Right hindlimb (tissue), 1 donor: Measurements from ENCODE around the gene SF3A2.

Experiments used
- DNase-seq: peaks from one replicate; pipeline ENCODE4 v3.0.0-alpha.2; 2018

Gene SF3A2

DNA sequence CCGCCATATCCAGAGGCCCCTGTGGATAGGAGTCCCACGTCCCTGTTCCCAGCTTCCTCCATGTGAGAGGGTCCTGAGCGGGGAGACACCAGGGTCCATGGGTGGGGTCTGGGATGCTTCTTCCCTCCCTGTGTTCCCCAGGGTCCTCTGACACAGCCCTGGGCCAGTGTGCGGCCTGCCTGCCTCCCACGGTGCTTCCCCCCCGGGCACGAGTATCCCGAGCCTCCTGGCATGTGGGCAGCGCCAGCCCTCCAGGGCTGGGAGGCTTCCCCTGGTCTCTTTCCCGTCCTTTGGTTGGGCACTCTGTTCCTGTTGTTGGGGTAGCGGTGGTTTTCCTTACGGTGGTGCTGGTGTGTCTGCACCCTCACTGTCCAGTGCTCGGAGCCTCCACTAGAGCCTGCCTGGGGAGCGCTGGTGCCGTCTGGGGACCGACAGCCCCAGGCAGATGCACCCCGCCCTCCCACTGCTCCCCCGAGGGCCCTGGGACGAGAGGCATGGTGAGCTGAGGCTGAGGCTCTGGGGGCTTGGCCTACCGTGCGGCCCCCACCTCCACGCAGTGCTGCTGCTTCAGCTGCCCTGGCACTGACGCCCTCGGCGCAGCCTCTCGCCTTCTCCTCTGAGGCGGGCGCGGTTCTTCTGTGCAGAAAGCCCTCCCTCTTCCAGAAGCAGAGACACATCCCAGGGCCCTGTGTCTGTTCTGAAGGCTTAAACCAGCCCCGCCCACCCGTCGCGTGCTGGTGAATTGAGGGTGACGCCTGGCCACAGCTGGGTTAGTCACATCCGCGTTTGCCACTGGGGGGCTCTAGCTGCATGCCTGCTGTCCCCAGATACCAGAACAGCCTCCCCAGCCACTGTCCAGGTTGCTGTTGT lies 28.4 kb upstream of the SF3A2 start:
- DNase-seq, result peak; percentile 80

DNA sequence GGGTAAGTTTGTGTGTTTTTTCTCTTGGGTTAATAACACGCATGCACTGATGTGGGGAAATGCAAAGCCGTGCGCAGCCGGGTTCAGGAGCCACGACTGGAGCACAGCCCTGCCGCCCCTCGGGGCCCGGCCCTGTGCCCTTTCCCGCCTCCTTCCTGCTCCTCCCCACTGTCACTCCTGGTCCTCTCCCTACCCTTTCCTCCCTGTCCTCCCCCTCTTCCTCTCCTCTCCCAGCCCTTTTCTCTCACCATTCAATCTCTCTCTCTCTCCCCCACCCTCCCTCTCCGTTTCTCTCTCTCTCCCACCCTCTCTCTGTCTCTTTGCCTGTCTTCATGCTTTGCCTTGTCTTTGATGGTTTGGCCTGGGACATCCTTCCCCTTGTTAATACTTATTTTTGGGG lies 27.6 kb upstream of the SF3A2 start:
- DNase-seq, result no peak

DNA sequence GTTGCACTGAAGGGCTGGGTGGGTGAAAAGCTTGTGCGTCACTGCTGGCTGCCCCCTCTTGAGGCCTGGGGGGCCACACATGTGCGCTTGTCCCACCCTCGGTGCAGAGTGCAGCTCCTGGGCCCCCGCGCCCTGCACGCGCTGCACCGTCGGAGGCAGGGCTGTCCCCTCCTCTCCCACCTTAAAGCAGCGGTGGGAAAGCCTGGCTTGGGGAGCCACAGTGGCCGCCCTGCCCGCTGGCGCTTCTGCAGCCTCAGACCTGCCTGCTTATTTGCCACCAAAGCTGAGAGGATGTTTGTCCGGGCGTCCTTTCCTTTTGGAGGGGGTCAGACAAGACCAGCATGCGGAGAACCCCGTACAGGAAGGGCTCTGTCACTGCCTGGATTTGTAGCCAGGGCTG lies 27.2 kb upstream of the SF3A2 start:
- DNase-seq, result no peak

DNA sequence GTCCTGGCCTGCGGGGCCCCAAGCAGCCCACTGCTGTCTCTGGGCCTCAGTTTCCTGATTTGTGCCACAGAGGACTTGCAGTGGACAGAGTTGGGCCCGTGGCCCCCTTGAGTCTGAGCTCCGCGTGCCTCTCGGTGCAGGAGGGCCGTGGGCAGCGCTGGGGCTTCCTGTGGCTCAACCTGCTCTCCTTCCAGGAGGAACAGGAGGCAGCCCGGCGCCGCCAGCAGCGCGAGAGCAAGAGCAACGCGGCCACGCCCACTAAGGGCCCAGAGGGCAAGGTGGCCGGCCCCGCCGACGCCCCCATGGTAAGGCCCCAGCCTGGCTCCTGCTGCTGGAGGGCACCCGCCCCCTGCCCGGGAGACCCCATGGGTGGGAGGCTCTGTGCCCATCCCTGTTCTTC lies 26.4 kb upstream of the SF3A2 start:
- no peak for DNase-seq

DNA sequence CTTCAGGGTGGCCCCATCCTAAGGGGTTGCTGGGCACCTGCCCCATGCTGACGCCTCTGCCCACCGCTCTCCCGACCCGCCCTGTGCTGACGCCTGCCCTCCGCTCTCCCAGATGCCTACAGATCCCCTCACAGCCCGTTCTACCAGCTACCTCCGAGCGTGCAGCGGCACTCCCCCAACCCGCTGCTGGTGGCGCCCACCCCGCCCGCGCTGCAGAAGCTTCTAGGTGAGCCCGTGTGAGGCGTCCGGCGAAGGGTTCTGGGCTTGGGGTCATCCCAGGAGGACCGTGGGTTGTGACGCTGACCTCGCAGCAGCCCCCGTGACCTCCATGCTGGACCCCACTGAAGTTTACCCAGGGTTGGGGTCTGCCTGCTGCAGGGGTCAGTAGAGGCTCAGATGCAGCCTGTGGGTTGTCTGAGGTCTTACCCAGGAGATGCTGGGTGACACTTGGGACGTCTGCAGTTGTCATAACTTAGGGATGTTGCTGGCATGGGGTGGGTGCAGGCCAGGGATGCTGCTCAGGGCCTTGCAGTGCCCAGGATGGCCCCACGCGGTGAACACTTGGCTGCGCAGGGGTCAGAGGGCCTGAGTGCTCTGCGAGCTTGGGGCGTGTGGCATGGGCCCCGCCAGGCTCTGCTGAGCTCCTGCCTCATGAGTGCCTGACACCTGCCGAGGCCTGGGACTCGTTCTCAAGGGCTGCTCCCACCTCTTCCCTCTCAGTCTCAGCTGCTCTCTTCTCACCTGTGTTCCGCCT lies 25.5 kb upstream of the SF3A2 start:
- DNase-seq, result no peak

DNA sequence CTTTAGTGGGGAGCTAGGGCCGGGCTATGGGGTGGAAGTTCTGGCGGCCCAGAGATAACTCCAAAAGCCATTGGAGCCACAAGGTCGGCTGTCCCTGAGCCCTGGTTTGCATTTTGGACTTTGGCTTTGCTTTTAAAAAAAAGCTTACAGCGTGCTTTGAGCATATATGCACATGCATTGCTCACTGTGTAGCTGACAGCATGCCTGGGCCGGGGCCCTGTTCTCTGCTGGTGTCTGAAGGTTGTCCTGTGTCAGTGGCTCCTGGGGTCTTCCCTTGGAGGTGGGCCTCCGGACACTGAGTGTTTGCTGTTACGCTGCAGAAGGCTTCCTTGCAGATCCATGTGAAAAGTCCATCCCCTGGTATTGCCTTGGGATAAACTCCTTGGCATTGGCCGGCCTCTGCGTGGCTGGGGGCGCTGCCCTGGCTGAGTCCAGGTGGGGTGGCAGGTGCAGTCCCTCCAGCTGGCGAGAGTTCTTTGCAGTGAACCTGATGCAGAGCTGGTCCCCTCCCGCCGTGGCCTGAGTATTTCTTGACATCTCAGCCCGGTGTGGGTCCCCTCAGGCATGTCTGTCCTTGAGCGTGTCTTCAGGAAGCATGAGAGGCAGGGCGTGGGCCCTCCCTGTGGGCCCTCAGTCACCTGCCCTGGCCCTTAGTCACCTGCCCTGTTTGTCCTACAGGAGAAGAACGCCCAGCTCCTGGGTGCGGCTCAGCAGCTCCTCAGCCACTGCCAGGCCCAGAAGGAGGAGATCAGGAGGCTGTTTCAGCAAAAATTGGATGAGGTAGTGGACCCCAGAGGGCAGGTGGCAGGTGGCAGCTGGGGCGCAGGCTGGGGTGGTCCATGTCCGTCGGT lies 23.5 kb upstream of the SF3A2 start:
- DNase-seq, result no peak

DNA sequence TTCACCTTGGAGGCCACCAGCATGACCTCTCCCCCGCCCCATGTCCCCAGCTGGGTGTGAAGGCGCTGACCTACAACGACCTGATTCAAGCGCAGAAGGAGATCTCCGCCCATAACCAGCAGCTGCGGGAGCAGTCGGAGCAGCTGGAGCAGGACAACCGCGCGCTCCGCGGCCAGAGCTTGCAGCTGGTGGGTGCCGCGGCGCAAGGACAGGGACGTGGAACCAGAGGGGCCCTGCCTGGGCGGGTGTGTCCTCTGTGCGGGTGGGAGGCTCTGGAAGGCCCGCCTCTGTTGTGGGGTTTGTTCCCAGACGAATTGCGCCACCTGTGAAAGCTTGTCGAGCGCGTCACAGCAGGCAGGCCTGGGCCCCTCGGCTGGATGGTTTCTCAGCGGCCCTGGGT lies 22.8 kb upstream of the SF3A2 start:
- DNase-seq, result peak; percentile 91

DNA sequence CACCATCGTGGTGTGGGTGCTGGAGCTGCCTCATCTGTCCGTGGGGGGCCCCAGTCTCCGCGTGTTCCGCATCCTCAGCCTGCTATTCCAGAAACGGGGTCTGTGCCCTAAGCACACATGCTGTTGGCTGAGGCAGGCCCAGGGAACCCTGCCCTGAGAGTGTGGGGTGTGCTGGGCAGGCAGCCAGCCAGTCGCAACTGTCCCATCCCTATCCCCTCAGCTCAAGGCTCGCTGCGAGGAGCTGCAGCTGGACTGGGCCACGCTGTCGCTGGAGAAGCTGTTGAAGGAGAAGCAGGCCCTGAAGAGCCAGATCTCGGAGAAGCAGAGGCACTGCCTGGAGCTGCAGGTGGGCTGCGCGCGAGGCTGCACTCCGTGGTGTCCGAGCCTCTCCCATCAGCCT lies 22.4 kb upstream of the SF3A2 start:
- DNase-seq, result peak; percentile 74

DNA sequence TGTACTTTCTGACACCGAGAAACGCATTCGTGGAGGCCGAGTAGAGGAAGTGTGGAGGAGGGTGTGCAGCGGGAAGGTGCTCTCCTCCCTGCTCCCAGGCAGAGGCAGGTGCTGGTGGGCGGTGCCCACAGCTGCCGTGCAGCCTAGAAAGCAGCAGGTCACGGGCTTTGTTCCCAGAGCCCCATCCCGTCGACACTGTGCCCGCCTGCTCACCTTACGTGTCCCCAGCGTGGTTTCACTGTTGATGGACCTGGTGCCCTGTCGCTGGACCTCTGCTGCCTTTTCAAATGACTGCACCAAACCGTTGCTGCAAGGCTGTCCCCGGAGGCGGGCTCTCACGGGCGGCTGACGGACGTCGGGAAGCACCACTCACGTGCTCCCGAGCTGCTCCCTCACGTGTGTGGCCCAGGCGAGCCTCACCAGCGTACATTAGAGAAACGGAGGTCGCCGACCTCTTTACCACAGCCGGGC lies 21.3 kb upstream of the SF3A2 start:
- no peak for DNase-seq

DNA sequence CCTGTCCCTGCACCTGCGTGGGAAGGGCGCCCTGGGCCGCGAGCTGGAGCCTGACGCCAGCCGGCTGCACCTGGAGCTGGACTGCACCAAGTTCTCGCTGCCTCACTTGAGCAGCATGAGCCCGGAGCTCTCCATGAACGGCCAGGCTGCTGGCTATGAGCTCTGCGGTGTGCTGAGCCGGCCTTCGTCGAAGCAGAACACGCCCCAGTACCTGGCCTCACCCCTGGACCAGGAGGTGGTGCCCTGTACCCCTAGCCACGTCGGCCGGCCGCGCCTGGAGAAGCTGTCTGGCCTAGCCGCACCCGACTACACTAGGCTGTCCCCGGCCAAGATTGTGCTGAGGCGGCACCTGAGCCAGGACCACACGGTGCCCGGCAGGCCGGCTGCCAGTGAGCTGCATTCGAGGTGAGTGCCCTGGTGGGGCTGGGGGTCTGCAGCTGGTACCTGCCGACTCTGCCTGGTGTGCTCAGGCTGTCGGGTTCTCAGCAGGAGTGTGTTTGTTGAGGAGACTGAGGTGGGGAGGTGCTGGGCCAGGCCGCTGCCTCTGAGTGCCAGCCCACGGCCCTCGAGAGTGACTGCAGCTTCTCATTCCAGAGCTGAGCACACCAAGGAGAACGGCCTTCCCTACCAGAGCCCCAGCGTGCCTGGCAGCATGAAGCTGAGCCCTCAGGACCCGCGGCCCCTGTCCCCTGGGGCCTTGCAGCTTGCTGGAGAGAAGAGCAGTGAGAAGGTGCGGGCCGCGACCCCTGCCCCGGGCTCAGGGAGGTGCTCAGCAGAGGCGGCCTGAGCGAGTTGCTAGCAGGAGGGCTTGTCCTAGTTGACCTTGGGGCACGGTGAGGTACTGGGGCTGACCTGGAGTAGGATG lies 20.0 kb upstream of the SF3A2 start:
- no peak for DNase-seq

DNA sequence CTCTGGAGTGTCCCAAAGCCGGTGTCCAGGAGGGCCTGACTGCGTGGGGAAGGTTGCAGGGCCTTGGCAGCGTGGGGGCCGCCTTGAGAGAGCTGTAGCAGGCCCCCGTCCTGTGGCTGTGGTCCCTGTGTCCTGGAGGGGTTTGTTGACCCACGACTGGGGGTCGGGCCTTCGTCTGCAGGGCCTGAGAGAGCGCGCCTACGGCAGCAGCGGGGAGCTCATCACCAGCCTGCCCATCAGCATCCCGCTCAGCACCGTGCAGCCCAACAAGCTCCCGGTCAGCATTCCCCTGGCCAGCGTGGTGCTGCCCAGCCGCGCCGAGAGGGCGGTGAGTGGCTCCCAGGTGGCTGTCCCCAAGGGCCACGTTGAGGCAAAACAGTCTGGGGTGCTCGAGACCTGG lies 19.0 kb upstream of the SF3A2 start:
- no peak for DNase-seq

DNA sequence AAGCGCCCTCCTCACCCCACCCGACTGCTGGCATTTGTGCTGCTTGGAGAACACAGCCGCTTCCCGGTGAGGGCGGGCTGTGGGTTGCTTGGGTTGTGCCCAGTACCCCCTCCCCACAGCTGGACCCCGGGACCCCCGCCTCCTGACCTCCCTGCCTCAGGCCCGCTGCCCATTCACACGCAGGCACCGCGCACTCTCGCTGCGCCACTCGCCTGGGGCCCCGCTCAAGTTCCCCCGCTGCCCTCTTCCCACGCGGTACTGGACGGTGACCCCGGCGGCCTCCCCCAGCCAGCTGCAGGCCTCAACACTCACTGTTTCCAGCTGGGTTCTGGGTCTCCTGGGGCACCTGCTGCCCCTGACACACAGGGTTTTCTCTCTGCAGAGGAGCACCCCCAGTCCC lies 16.9 kb upstream of the SF3A2 start:
- DNase-seq, result no peak

DNA sequence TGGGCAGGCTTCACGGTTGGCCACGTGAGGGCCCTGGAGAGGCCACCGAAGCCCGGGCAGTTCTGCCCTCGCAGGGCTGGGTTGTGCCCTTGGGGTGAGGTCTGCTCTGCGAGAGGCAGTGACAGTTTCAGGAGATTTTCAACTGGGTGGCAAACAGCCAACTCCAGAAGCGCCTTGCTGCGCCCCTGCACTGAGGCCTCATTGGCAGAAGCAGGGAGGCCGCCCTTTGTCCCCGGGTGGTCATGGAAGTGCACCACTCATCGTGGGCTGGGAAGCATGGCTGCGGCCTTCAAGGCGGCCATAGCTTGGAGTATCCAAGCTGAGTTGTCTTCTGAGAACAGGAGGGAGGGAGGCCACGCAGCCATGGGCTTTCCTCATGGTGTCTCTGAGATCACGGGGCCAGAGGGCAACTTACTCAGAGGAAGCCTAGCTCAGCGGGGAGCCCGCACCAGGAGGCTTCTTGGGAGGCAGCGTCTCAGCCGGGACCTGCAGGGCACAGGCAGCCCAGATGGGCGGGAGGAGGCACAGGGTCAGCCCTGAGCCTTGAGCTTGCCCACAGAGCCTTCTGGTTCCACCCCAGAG lies 15.3 kb upstream of the SF3A2 start:
- DNase-seq, result no peak

DNA sequence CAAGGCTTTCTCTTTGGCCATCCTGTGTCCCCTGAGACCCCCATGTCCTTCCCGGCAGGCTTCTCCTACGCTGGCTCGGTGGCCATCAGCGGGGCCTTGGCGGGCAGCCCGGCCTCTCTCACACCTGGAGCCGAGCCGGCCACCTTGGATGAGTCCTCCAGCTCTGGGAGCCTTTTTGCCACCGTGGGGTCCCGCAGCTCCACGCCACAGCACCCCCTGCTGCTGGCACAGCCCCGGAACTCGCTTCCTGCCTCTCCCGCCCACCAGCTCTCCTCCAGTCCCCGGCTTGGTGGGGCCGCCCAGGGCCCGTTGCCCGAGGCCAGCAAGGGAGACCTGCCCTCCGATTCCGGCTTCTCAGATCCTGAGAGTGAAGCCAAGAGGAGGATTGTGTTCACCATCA lies 14.7 kb upstream of the SF3A2 start:
- DNase-seq, result no peak

DNA sequence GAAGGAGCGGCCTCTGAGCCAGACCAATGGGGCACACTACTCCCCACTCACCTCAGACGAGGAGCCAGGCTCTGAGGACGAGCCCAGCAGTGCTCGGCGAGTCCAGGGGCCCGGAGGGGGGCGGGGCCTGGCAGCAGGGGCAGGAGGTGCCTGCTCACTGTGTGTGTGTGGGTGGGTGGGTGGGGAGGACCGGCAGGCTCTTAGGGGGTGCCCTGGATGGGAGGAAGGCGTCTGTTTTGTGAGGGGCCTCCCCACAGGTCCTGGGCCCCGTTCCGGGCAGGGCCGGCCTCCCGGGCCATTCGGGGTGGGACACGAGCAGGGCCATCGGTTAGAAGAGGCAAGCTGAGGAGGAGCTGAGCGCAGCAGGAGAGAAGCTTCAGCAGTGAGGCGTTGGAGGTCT lies 13.2 kb upstream of the SF3A2 start:
- no peak for DNase-seq

DNA sequence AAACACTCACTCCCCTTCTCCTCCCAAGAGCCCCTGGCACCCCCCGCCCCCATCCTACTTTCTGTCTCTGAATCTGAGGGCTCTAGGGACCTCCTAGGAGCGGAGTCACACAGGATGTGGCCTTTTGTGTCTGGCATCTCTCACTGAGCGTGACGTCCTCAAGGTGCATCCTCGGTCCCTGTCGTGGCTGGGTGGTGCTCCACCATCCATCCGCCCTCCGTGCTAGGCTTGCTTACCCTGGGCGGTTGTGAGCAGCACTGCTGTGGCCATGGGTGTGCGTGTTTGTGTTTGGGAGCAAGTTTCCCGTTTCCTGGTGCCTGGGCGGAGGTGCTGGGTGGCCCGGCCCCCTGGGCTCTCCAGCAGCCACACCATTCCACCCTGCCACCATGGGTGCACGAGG lies 12.7 kb upstream of the SF3A2 start:
- no peak for DNase-seq

DNA sequence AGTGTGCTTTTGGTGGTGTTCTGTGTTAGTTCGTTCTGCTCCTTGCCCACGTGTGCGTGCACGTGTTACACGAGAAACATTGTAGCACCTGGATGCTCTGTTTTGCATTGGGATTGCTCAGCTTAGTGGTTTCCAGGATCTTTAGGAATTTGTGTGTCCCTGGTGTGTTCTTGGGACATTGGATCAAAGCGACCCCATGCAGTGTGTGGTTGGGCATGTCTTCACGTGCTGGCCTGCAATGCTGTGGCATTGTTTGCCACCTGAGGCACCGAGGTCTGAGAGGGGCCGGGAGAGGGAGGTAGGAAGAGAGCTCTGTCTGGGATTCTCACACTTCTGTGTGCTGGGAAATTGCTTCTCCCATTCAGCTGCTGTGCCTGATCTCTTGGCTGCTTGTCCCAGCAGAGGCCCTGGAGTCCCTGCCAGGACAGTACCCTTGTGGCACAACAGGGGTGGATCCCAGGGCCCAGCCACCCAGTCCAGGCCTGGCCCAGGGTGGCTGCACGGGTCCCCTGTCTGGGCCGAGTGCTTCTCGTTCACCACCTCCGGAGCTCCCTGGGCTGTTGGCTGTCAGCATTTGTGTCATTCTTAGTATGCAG lies 11.8 kb upstream of the SF3A2 start:
- no peak for DNase-seq

DNA sequence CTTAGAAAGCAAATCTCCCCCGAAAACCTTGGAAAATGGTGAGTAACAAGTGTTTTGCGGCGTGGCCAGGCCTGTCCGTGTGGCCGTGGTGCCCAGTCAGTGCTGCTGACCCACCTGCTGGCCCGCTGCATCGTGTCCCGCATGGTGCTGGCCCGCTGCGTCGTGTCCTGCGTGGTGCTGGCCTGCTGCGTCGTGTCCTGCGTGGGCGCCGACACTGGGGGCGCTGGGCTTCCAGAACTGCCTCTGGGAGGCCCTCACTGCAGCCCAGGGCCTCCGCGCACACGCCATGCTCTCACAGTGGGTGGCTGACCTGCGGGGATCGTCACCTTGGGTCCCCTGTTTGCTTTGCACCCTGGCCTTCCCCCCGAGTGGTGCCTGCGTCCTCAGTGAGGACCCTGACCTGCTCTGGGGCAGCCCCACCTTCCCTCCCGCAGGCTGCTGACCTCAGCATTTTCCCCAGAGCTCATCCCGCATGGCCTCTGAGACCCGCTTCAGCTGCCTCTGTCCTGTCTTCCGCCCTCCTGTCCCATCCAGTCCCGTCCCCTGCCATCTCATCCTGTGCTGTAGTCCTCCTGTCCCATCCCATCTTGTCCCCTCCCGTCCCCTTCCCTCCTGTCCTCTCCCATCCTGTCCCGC lies 11.1 kb upstream of the SF3A2 start:
- DNase-seq, result no peak

DNA sequence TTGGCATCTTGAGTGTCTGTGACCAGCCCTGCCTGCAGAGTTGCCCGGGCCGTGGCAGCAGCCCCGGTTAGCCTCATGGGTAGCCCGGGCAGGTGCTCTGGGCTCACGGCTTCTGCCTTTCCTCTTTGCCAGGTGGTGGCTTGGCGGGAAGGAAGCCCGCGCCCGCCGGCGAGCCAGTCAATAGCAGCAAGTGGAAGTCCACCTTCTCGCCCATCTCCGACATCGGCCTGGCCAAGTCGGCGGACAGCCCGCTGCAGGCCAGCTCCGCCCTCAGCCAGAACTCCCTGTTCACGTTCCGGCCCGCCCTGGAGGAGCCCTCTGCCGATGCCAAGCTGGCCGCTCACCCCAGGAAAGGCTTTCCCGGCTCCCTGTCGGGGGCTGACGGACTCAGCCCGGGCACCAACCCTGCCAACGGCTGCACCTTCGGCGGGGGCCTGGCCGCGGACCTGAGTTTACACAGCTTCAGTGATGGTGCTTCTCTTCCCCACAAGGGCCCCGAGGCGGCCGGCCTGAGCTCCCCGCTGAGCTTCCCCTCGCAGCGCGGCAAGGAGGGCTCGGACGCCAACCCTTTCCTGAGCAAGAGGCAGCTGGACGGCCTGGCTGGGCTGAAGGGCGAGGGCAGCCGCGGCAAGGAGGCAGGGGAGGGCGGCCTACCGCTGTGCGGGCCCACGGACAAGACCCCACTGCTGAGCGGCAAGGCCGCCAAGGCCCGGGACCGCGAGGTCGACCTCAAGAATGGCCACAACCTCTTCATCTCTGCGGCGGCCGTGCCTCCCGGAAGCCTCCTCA lies 10.4 kb upstream of the SF3A2 start:
- DNase-seq, result no peak

DNA sequence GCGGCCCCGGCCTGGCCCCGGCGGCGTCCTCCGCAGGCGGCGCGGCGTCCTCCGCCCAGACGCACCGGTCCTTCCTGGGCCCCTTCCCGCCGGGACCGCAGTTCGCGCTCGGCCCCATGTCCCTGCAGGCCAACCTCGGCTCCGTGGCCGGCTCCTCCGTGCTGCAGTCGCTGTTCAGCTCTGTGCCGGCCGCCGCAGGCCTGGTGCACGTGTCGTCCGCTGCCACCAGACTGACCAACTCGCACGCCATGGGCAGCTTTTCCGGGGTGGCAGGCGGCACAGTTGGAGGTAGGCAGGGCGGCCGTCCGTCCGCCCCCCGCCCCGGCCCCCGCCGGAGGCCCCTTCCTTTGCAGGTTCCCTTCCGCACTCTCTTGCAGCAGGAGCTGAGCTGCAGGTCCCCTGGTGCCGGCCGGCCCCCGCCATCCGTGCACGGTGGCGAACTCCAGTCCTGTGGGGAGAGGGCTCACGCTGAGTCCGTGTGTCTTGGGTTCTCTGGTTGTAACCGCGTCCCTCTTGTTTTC lies 9.7 kb upstream of the SF3A2 start:
- DNase-seq, result no peak
